MM.1S (cell line): ENCODE data around the gene CASQ1.

Experiments used
- EZH2 ChIP-seq: fragments of 300-600 bp; sonication (generic); optimal IDR thresholded peaks from 2 replicates; pipeline ENCODE3; 2017; ENCODE audit warnings: low read depth, mild to moderate bottlenecking, antibody characterized with exemption, low read length, mixed read lengths
- EZH2phosphoT487 ChIP-seq: fragments of 300-600 bp; sonication (generic); IDR thresholded peaks from 2 replicates; pipeline ENCODE4 v1.6.1; 2018; ENCODE audit warnings: antibody characterized with exemption, low read length
- TF ChIP-seq, protein P1 (sequence below): fragments of 300-600 bp; sonication (generic); IDR thresholded peaks from 2 replicates; pipeline ENCODE4 v1.5.1; 2016; ENCODE audit warnings: antibody characterized with exemption, low read length, mixed read lengths

DNA sequence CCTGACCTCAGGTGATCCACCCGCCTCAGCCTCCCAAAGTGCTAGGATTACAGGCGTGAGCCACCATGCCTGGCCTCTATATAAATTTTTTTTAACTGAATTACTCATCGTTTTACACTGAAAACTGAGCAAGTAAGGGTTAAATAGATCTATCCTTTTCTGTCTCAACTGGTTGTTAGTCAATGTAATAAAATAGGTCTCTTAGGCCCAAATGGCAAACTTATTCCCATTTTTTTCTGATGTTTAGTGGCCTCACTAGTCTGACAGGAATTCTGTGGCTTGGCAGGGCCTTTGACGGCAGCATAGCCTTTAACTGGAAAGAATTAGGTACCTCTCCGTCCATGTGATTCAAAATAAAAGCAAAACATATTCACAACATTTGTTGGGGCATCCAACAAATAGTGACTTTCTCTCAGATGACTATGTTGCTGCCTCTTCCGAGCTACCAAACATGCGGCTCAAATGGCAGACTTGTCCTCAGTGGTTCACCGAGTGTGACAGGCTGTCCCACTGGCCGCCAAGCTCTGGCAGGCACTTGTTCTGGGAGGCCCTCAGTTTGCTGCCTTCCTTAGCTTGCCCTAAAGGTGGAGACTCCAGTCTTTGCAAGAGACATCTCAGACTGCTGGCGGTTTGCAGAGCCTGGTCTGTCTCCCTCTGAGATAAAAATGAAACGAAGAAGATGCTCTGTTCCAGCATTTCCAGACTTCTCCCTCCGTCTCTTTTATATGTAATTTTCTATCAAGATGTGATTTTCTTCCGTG, 21.6 kb upstream of the CASQ1 start:
- TF ChIP-seq EZH2, result no peak
- TF ChIP-seq, protein P1, sequence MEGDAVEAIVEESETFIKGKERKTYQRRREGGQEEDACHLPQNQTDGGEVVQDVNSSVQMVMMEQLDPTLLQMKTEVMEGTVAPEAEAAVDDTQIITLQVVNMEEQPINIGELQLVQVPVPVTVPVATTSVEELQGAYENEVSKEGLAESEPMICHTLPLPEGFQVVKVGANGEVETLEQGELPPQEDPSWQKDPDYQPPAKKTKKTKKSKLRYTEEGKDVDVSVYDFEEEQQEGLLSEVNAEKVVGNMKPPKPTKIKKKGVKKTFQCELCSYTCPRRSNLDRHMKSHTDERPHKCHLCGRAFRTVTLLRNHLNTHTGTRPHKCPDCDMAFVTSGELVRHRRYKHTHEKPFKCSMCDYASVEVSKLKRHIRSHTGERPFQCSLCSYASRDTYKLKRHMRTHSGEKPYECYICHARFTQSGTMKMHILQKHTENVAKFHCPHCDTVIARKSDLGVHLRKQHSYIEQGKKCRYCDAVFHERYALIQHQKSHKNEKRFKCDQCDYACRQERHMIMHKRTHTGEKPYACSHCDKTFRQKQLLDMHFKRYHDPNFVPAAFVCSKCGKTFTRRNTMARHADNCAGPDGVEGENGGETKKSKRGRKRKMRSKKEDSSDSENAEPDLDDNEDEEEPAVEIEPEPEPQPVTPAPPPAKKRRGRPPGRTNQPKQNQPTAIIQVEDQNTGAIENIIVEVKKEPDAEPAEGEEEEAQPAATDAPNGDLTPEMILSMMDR, result no peak
- TF ChIP-seq EZH2phosphoT487, result no peak
